ENCODE data around the gene TXLNA.

TXLNA gene

DNA sequence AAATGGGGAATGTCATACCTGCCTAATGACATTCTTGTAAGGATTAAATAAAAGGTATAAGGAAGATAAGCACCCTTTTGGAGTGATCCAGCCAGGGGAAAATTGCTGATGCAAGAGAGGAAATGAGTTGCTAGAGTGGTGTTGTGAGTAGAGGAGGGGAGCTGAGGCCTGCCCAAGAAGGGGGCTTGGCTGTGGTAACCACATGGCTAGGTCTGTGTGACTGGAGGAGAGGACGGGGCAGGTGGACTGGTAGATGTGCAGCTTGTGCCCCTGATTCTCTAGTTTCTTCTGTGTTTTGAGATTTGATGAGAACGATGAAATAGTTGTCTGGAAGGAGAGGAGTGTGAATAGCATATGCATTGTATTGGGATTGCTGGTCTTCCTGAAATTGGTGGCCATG, 6.6 kb downstream of the TXLNA start:
- DNase-seq, result no peak

DNA sequence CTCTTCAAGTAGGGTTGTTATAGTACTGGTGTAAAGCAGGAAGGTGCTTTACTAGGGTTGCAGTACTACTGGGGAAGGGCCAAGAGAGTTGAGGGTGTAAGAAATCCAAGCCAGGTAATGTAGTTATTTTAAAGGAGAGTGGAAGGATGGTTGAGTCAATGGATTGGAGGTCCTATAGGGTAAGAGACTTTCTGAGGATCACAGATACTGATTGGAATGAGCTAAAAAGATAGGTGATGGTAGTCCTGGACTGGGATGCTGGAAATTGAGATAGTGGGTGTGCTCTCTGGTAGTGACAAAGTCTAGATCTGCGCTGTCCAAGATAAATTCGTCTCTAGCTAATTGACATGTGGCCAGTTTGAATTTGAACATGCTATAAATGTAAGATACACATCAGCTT, 7.0 kb downstream of the TXLNA start:
- DNase-seq, result no peak

- DNase-seq, result no peak
Measured at GRCh38 chr1:32187850-32188249, 8.4 kb downstream of the TXLNA start.

- no peak for DNase-seq
Measured at GRCh38 chr1:32192220-32192948, 12.9 kb downstream of the TXLNA start.

DNA sequence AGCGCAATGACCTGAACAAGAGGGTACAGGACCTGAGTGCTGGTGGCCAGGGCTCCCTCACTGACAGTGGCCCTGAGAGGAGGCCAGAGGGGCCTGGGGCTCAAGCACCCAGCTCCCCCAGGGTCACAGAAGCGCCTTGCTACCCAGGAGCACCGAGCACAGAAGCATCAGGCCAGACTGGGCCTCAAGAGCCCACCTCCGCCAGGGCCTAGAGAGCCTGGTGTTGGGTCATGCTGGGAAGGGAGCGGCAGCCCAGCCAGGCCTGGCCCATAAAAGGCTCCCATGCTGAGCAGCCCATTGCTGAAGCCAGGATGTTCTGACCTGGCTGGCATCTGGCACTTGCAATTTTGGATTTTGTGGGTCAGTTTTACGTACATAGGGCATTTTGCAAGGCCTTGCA, 15.5 kb downstream of the TXLNA start:
- DNase-seq, result no peak

DNA sequence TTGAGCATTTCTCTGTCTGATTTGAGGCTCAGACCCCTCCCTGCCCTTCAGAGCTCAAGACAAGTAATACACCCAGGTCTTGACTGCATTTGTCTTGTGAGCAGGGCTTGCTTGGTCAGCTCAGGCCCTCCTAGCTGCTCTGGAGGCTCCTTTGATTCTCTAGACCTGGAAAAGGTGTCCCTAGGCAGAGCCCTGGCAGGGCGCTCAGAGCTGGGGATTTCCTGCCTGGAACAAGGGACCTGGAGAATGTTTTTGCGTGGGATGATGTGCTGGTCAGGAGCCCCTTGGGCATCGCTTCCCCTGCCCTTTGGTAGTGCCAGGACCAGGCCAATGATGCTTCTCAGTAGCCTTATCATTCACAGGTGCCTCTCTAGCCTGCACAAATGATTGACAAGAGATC, 16.1 kb downstream of the TXLNA start:
- DNase-seq, result no peak

DNA sequence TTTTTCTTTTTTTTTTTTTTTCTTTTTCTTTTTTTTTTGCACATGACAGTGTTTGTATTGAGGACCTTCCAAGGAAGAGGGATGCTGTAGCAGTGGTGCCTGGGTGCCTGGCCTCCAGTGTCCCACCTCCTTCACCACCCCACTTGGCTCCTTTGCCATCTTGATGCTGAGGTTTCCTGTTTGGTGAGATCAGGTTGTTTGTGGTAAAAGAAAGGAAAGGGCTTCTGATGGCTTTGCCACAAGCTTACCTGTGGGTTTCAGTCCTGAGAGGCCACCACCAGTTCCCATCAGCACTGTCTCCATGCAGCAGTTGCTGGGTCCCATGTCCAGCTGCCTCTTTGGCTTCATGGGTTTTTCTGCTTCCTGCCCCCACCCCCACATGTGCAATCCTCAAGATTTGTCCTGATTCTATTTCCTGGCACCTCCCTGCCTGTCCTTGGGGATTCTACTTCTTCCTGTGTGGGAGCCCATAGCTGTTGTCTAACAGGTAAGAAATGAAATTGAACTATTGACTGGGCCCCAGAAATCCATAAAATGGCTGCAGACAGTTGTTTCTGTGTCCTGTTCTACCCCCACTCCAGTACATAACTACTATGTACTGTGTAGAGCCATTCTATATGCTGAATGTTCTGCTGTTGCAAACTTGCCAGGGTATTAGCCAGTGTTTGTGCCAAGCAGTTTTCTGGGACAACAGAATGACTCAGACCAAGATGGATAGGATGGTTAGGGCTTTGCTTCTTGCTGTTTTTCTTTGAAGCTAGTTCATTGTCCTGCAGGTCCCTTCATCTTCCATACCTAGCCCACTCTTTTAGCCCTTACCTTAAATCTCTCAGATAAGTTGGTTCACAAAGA, 16.7 kb downstream of the TXLNA start:
- DNase-seq, result no peak

DNA sequence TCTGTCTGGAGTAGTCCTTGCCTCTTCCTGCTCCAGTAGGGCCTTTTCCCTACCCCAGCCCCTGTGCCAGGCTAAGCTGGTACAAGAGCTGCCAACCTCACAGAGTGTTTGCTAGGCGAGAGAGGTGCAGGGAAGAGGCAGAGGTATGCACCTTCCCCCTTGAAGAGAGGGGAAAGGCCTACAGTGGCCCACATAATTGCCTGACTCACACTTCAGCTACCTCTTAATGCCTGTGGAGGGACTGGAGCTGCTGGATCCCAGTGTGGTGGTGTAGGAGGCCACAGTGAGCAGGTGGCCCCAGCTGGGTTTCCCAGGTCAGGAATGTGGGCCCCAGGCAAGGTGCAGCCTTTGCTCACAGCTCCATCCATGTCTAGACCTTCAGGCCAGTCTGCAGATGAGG, 17.6 kb downstream of the TXLNA start:
- no peak for DNase-seq

DNA sequence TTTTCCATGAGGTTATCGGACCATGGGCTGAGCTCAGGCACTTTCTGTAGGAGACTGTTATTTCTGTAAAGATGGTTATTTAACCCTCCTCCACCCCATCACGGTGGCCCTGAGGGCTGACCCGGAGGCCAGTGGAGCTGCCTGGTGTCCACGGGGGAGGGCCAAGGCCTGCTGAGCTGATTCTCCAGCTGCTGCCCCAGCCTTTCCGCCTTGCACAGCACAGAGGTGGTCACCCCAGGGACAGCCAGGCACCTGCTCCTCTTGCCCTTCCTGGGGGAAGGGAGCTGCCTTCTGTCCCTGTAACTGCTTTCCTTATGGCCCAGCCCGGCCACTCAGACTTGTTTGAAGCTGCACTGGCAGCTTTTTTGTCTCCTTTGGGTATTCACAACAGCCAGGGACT, 18.4 kb downstream of the TXLNA start:
- no peak for DNase-seq

- DNase-seq, result no peak
Measured at GRCh38 chr1:32198237-32199042, 19.0 kb downstream of the TXLNA start.

DNA sequence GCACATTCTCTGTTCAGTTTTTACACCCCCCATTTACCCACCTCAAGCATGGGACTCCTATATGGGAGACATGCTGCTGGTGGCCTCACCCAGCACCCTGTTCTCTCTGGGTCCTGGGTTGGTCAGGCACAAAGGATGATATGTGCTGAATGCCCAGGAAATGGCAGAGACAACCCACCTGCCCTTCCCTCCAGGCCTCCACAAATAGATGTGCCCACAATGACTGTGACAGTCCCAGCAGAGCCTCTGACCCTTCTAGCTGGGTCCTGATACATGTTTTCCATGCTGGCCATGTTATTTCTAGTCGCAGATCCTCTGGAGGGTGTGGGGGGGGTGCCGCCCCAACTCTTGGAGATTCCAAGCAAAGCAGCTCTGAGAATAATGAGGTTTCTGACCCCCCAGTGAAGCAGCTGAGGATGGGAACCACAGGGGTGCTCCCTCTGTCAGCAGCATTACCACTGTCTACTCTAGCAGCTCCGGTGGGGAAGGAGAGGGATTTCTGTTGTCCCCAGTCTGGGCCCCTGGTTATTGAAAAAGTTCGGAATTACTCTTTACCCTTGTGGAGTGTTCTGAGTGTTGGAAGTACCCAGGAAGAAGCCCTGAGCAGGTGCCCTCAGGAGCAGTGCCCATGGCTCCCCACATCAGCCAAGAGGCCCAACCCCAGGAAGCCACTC, 19.7 kb downstream of the TXLNA start:
- DNase-seq, result no peak

DNA sequence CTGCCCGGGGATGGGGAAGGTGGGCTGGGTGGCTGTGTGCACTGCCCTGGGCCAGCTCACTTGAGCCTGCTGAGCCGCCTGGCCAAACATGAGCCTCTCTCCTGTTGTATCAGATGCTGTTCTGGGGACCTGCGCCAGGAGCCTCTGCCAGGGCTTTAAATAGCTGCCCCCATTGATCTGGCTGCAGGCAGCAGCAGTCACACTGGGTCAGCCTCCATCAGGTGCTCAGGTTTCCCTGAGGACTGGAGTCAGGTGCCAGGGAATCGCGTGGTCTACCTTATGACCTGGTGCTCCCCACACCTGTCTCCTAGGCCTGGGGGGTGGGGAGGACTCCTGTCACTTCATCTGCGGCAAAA, 20.2 kb downstream of the TXLNA start:
- no peak for DNase-seq

DNA sequence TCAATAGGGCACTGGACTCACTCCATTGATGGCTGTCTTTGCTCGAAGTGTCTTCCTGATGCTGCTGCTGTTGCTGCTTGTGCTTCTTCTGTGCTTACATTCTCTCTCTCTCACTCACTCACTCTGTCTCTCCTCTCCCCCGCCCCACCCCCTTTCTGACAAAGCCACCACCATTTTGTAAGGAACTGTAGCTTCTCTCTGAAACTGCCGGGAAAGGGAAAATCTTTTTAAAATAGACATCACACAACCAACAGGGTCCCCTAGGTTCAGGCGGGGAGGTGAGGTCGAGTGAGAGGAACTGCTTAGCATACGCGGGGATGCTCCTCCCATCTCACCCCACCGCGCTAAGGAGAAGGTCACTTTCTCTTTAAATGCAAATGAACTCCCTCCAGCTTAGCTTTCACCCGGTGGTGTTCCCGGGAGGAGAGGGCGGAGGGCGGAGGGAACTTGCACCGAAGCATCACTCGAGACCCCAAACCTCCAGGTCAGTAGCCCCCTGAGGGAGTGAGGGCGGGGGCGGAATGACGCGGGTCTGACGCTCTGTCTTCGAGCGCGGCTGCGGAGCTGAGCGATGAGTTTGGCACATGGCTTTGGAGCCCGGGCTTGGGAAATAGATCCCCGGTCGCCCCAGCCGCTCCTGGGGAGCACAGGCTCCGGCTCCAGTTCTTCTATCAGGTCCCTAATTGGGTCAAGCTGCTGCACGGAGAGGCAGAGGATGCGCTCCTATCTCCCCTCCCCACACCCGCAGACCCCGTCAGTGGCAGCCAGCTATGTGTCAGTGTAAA, 20.9 kb downstream of the TXLNA start, which contains the start of gene CCDC28B:
CCDC28B (plus strand) TSS at position 370 of the 785 bp plus-strand sequence. CDS start 1,341 bp downstream, outside the sequence.
- DNase-seq, result peak; percentile 48 to 68 (median 64)

DNA sequence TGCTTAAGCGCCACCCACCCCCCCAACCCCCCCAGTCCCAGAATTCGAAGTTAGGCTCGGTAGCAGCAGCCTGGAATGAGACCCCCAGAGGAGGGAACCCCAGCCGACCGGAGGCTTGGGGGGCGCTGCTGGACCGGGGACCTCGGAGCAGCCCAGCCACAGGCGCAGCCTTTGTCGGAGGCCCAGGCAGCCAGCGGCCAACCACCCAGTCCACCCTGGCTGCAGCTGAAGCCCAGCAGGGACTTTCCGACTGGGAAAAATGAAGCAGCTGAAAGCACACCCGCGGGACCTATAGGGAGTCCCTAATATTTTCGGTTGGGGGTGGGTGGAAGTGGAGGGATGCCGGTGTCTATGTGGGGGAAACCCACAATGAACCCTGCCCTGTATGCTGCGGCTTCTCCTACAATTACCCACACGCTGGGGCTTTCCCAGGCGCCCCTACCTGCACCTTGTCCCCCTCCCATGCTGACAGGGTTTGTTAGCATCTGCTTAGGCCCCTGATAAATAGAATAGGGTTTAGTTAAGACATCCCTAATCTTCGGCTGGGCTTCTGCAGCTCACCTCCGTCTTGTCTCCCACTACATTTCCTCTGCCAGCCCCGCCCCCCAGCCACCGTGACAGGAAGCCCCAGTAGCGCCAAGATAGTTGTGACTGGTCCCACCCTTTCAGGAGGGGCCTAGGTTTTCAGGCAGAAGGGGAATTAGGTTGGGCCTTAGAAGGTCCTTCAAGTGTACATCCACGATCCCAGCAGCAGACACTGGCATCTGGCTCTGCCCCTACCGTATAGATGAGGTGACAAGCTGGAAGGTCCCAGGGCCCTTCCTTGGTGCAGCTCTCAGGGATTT, 21.8 kb downstream of the TXLNA start:
- peak; percentile 43 to 69 (median 60) for DNase-seq

- DNase-seq, result no peak
Measured at GRCh38 chr1:32204943-32205361, 25.5 kb downstream of the TXLNA start.

- peak; percentile 85 to 94 (median 90) for DNase-seq
Measured at GRCh38 chr1:32205401-32206370, 26.2 kb downstream of the TXLNA start, which contains the start of gene IQCC. Gene IQCC, plus strand, starts transcription at chr1:32205671. Its CDS starts 11 bp downstream, at chr1:32205682.

DNA sequence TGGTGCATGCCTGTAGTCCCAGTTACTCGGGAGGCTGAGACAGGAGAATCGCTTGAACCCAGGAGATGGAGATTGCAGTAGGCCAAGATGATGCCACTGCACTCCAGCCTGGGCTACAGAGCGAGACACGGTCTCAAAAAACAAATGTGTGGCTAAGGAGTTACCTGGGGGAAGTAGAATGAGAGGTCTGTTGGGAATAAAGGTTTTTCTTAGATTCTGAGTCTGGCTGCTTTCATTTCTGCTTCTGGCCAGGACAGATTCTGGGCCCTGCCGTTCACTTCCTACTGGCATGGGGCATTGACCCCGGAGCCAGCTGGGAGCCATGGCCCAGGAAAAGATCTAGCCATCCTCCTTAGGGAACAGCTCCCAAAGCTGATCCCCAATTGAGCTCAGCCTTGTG, 29.0 kb downstream of the TXLNA start:
- DNase-seq, result no peak

GRCh38 chr1:32208891-32209328, 29.4 kb downstream of the TXLNA start, which contains the start of gene DCDC2B:
Gene DCDC2B, plus strand, starts transcription at chr1:32209089. Its CDS starts 5 bp downstream, at chr1:32209094.
- DNase-seq, result no peak

Data from suppressor macrophage (primary cell).